Stimulated activated naive CD8-positive, alpha-beta T cell treated with anti-CD3 and anti-CD28 coated beads, Interleukin-15, Interleukin-2, amounts not matched to agents 100 ng/mL and 50 ng/mL, for 24 hours (primary cell): ENCODE measurements around the gene ZCWPW1.

ENCODE experiments used
- H3K27ac Mint-ChIP-seq: one replicate; pipeline ENCODE4 v1.8.0; 2021; ENCODE audit warnings: mild to moderate bottlenecking, mixed read lengths
- H3K27me3 Mint-ChIP-seq: one replicate; pipeline ENCODE4 v1.8.0; 2021; ENCODE audit warnings: mixed read lengths
- H3K36me3 Mint-ChIP-seq: one replicate; pipeline ENCODE4 v1.8.0; 2021; ENCODE audit warnings: low read depth, mixed read lengths
- H3K4me1 Mint-ChIP-seq: one replicate; pipeline ENCODE4 v1.8.0; 2021; ENCODE audit warnings: low read depth, mixed read lengths
- H3K4me3 Mint-ChIP-seq: one replicate; pipeline ENCODE4 v1.8.0; 2021; ENCODE audit warnings: mild to moderate bottlenecking, mixed read lengths
- H3K9me3 Mint-ChIP-seq: one replicate; pipeline ENCODE4 v1.8.0; 2021; ENCODE audit warnings: mixed read lengths

ZCWPW1 gene

GRCh38 chr7:100428199-100428966 is at the start of gene ZCWPW1:
ZCWPW1 (minus strand) TSS chr7:100428703; CDS start chr7:100420649, 8,054 bp downstream.
- no peaks in the 10 kb centered on the region for H3K9me3 Mint-ChIP-seq
- peak within 1 kb of the TSS; percentile 93 for H3K4me3 Mint-ChIP-seq
- H3K27ac Mint-ChIP-seq, result peak within 1 kb of the TSS; percentile 98
- H3K27me3 Mint-ChIP-seq, result peaks cover 4% of the 10 kb centered on the region
- peaks cover 26% of the 10 kb centered on the region for H3K36me3 Mint-ChIP-seq
- H3K4me1 Mint-ChIP-seq, result peaks cover 47% of the 10 kb centered on the region

GRCh38 chr7:100477871-100478267 is 49.4 kb upstream of the ZCWPW1 start:
- H3K4me1 Mint-ChIP-seq, result peaks cover 53% of the 10 kb centered on the region
- peak overlapping the region; percentile 82 for H3K4me3 Mint-ChIP-seq
- no peaks in the 10 kb centered on the region for H3K9me3 Mint-ChIP-seq
- H3K27ac Mint-ChIP-seq, result peak overlapping the region; percentile 90
- no peaks in the 10 kb centered on the region for H3K27me3 Mint-ChIP-seq
- peaks cover 27% of the 10 kb centered on the region for H3K36me3 Mint-ChIP-seq

- Mint-ChIP-seq H3K27me3 (no peaks in the 10 kb centered on the region), H3K9me3 (no peaks in the 10 kb centered on the region), H3K36me3 (peaks cover 27% of the 10 kb centered on the region), H3K27ac (peak overlapping the region; percentile 56), H3K4me1 (peaks cover 50% of the 10 kb centered on the region), H3K4me3 (peak overlapping the region; percentile 82)
Observed at GRCh38 chr7:100476903-100477870, 48.7 kb upstream of the ZCWPW1 start.

- Mint-ChIP-seq H3K36me3 (peaks cover 27% of the 10 kb centered on the region), H3K9me3 (no peaks in the 10 kb centered on the region), H3K4me1 (peaks cover 50% of the 10 kb centered on the region), H3K27ac (peak overlapping the region; percentile 82), H3K27me3 (no peaks in the 10 kb centered on the region), H3K4me3 (peak overlapping the region; percentile 82)
Observed at GRCh38 chr7:100476101-100476780, 47.7 kb upstream of the ZCWPW1 start.

GRCh38 chr7:100475549-100475948 is 47.0 kb upstream of the ZCWPW1 start:
- Mint-ChIP-seq H3K27me3 (no peaks in the 10 kb centered on the region), H3K4me1 (peaks cover 53% of the 10 kb centered on the region), H3K27ac (peak overlapping the region; percentile 82), H3K36me3 (peaks cover 27% of the 10 kb centered on the region), H3K9me3 (no peaks in the 10 kb centered on the region), H3K4me3 (peak overlapping the region; percentile 82)

- Mint-ChIP-seq H3K4me1 (peaks cover 54% of the 10 kb centered on the region), H3K9me3 (no peaks in the 10 kb centered on the region), H3K27ac (peak overlapping the region; percentile 71), H3K4me3 (no peak overlapping the region), H3K27me3 (no peaks in the 10 kb centered on the region), H3K36me3 (peaks cover 31% of the 10 kb centered on the region)
Observed at GRCh38 chr7:100472854-100473499, 44.5 kb upstream of the ZCWPW1 start.

- H3K27ac Mint-ChIP-seq, result no peak overlapping the region
- H3K36me3 Mint-ChIP-seq, result peaks cover 31% of the 10 kb centered on the region
Observed at GRCh38 chr7:100472121-100472851, 43.8 kb upstream of the ZCWPW1 start.

GRCh38 chr7:100471021-100471420 is 42.5 kb upstream of the ZCWPW1 start:
- Mint-ChIP-seq H3K4me1 (peaks cover 43% of the 10 kb centered on the region), H3K9me3 (no peaks in the 10 kb centered on the region), H3K27me3 (no peaks in the 10 kb centered on the region), H3K4me3 (no peak overlapping the region), H3K36me3 (peaks cover 29% of the 10 kb centered on the region), H3K27ac (no peak overlapping the region)

More at GRCh38 chr7:100472121-100472851, 43.8 kb upstream of the ZCWPW1 start:
- Mint-ChIP-seq H3K4me3 (no peak overlapping the region), H3K9me3 (no peaks in the 10 kb centered on the region), H3K4me1 (peaks cover 54% of the 10 kb centered on the region), H3K27me3 (no peaks in the 10 kb centered on the region)

GRCh38 chr7:100469227-100470044 is 40.9 kb upstream of the ZCWPW1 start:
- peak overlapping the region; percentile 61 for H3K27ac Mint-ChIP-seq
- H3K4me1 Mint-ChIP-seq, result peaks cover 27% of the 10 kb centered on the region
- H3K4me3 Mint-ChIP-seq, result no peak overlapping the region
- peaks cover 21% of the 10 kb centered on the region for H3K36me3 Mint-ChIP-seq
- no peaks in the 10 kb centered on the region for H3K9me3 Mint-ChIP-seq
- H3K27me3 Mint-ChIP-seq, result no peaks in the 10 kb centered on the region

GRCh38 chr7:100467638-100468373 is 39.3 kb upstream of the ZCWPW1 start:
- Mint-ChIP-seq H3K27ac (no peak overlapping the region), H3K9me3 (no peaks in the 10 kb centered on the region), H3K27me3 (no peaks in the 10 kb centered on the region), H3K36me3 (peaks cover 8% of the 10 kb centered on the region), H3K4me3 (no peak overlapping the region), H3K4me1 (peaks cover 11% of the 10 kb centered on the region)

- no peak overlapping the region for H3K27ac Mint-ChIP-seq
- H3K4me1 Mint-ChIP-seq, result peaks cover 9% of the 10 kb centered on the region
- no peak overlapping the region for H3K4me3 Mint-ChIP-seq
- peaks cover 8% of the 10 kb centered on the region for H3K36me3 Mint-ChIP-seq
- no peaks in the 10 kb centered on the region for H3K27me3 Mint-ChIP-seq
- no peaks in the 10 kb centered on the region for H3K9me3 Mint-ChIP-seq
Observed at GRCh38 chr7:100466653-100467605, 38.4 kb upstream of the ZCWPW1 start.
